ENCODE data around the gene MAPKAPK3. TPM values are rescaled to one million over a fixed set of nuclear protein-coding genes. Genes with fewer than 3 reads are reported as not detected.
"Not testable (repeated sequence)": the region's sequence is repeated elsewhere in the genome, so short reads cannot be mapped to it uniquely, and the experiment has no call there.

The MAPKAPK3 gene
- total RNA-seq, 8 experiments from 2014 or later, result 7.2 to 40.8 (median 17.8) TPM

DNA sequence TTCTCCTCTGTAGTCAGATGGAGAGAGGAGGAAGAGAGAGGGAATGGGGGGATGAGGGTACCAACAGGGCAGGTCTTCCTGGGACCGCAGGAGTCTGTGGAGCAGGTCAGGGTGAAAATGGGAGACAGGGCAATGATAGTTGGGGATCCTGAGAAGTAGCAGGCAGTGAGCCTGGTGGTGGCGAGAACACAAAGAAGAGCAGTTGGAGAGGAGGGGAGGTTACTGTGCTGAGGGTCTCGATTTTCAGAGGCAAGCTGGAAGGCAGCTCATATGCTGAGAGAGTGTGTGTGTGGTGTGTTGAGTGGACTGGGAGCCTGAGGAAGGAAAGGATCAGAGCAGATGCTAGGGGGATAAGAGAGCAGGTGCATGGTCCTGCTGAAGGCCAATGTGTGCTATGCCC is 55.7 kb downstream of the MAPKAPK3 start:
- Histone ChIP-seq H3K27ac (no peak overlapping the region), H3K4me3 (no peak overlapping the region), H3K4me1 (replicated peaks in 1 of 2) (peaks cover 0 to 13% of the 10 kb centered on the region in 2 donors)
- in situ Hi-C loops (cut with MboI; ENCODE audit: low pct_unique_long_range_greater_than_20kb in 2 of 9, low sequenced_read_pairs in 9 of 9, unreplicated experiment in 9 of 9), result loop anchor here in 1 of 9 experiments (25.0 kb wide), 1 partner anchor 690 kb away; no protein-coding TSS in a partner anchor
- ATAC-seq (replicated peaks in 6 of 8), result no peak
- 68 to 100% (median 83%) methylated on average over 1 to 3 of the region's 3 CpGs; no CpG with 5 or more reads in 4 of the 10 experiments for WGBS, 10 experiments

- H3K27ac ChIP-seq, result no peak overlapping the region
- WGBS, 10 experiments, result 20 to 60% (median 20%) methylated on average over 1 to 3 of the region's 3 CpGs; no CpG with 5 or more reads in 5 of the 10 experiments
- H3K4me1 ChIP-seq (replicated peaks in 1 of 2), result peaks cover 0 to 13% of the 10 kb centered on the region in 2 donors
- no peak for ATAC-seq (replicated peaks in 6 of 8)
- in situ Hi-C loops (cut with MboI; ENCODE audit: low pct_unique_long_range_greater_than_20kb in 2 of 9, low sequenced_read_pairs in 9 of 9, unreplicated experiment in 9 of 9), result loop anchor here in 1 of 9 experiments (25.0 kb wide), 1 partner anchor 688 kb away; no protein-coding TSS in a partner anchor
- H3K4me3 ChIP-seq, result peak overlapping the region in 3 of 5 donors; percentile 61 to 97 (median 76)
These were observed 57.0 kb downstream of the MAPKAPK3 start for GRCh38 chr3:50673931-50674330.

GRCh38 chr3:50674349-50675178 is 57.6 kb downstream of the MAPKAPK3 start, which contains the start of gene DOCK3:
Gene DOCK3 (plus strand): TSS chr3:50674927. CDS start chr3:50675264, 337 bp downstream.
- peak; percentile 85 to 93 (median 86) for ATAC-seq (replicated peaks in 6 of 8)
- 8 to 56% (median 12%) methylated on average over 5 to 19 of the region's 89 CpGs; no CpG with 5 or more reads in 6 of the 10 experiments for WGBS, 10 experiments
- Histone ChIP-seq H3K4me3 (peak within 1 kb of the TSS; percentile 61 to 97 (median 71)), H3K27ac (peak within 1 kb of the TSS; percentile 77 to 84), H3K4me1 (replicated peaks in 1 of 2) (peaks cover 0 to 13% of the 10 kb centered on the region in 2 donors)
- in situ Hi-C loops (cut with MboI; ENCODE audit: low pct_unique_long_range_greater_than_20kb in 2 of 9, low sequenced_read_pairs in 9 of 9, unreplicated experiment in 9 of 9), result loop anchor here in 1 of 9 experiments (25.0 kb wide), 1 partner anchor 688 kb away; no protein-coding TSS in a partner anchor

DNA sequence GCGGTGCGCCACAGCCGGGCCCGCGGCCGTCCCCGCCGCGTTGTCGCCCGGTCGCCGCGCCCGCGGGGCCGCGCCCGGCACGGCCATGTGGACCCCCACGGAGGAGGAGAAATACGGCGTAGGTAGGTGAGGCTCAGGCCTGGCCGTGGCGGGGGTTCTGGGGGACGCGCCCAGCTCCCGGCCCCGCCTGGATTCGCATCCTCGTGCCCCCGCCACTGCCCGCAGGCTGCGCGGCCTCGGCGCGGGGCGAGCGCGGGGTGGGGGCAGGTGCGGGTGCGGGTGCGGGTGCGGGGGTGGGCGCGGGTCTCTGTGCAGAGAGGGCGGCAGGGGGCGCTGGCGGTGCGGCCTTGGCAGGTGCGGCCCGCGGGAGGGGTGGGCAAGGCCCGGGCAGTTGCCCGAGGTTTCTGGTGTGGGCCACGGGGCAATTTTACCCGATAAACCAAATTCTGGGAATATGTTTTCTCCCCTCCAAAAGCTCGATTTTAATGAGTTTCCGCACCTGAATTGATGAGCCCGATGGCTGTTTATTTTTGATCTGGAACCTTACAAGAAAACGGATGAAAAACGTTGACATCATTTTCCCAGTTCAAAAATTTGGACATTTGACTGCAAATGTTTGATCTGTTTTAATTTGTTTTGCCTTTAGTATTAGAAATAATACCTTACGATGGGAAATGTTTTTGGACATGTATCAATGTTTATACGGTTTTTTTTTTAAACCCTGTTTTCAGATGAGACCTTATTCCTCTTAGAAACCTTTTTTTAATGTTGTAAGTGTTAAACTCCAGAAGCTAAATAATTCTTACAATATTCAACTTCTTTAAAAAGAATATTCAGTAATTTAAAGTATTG is 58.5 kb downstream of the MAPKAPK3 start:
- WGBS, 10 experiments, result 0 to 26% (median 8%) methylated on average over 1 to 9 of the region's 65 CpGs
- in situ Hi-C loops (cut with MboI; ENCODE audit: low pct_unique_long_range_greater_than_20kb in 2 of 9, low sequenced_read_pairs in 9 of 9, unreplicated experiment in 9 of 9), result no loop called here

DNA sequence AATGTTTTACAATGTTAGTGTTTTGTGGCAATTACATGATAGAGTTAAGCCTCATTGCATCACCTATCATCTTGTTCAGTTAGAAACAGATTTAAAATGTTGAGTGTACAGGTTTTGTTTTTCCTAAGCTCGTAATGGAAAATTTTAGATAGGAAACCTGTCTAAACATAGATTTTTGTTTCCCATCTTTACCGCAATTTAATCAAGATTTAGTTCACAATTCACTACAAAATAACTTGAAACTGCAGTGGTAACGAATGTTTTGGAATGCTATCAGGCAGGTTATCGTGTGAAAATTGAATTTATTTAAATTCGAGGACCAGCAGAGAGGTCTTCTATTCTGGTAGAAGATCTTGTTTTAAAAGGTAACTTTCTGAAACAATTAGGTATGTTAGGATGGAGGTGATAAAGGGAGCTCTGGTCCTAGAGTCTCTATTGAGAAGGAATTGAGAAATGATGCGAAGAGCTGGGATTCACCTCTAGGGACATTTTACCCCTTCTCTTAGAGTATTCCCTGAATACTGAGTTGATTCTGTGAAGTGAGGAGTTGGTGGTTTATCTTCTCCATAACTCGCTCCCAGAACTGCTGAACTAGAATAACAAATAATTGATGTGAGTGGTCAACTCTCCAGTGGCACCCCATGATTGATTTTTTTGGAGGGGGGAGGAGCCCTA is 59.2 kb downstream of the MAPKAPK3 start:
- peaks cover 0 to 13% of the 10 kb centered on the region in 2 donors for H3K4me1 ChIP-seq (replicated peaks in 1 of 2)
- H3K27ac ChIP-seq, result no peak overlapping the region
- in situ Hi-C loops (cut with MboI; ENCODE audit: low pct_unique_long_range_greater_than_20kb in 2 of 9, low sequenced_read_pairs in 9 of 9, unreplicated experiment in 9 of 9), result no loop called here
- ATAC-seq (replicated peaks in 6 of 8), result no peak
- 33 to 90% (median 70%) methylated on average over 2 to 7 of the region's 7 CpGs for WGBS, 10 experiments
- peak overlapping the region; percentile 61 to 97 (median 71) for H3K4me3 ChIP-seq

More for the DNA sequence above, 58.5 kb downstream of the MAPKAPK3 start:
- Histone ChIP-seq H3K27ac (peak overlapping the region; percentile 77 to 84), H3K4me3 (peak overlapping the region; percentile 61 to 97 (median 71)), H3K4me1 (replicated peaks in 1 of 2) (peaks cover 0 to 13% of the 10 kb centered on the region in 2 donors)
- ATAC-seq (replicated peaks in 6 of 8), result peak; percentile 54 to 81 (median 75)

GRCh38 chr3:50687127-50687751 is 70.3 kb downstream of the MAPKAPK3 start:
- Histone ChIP-seq H3K4me3 (no peak overlapping the region), H3K27ac (no peak overlapping the region), H3K4me1 (replicated peaks in 1 of 2) (no peaks in the 10 kb centered on the region)
- peak in 7 of 8 experiments; percentile 23 to 75 (median 43) for ATAC-seq (replicated peaks in 6 of 8)
- in situ Hi-C loops (cut with MboI; ENCODE audit: low pct_unique_long_range_greater_than_20kb in 2 of 9, low sequenced_read_pairs in 9 of 9, unreplicated experiment in 9 of 9), result no loop called here
- WGBS, 10 experiments, result 63 to 96% (median 80%) methylated on average over 3 to 7 of the region's 7 CpGs

GRCh38 chr3:50687916-50688315 is 71.0 kb downstream of the MAPKAPK3 start:
- peak in 1 of 8 experiments; percentile 11 for ATAC-seq (replicated peaks in 6 of 8)
- H3K4me1 ChIP-seq (replicated peaks in 1 of 2), result no peaks in the 10 kb centered on the region
- in situ Hi-C loops (cut with MboI; ENCODE audit: low pct_unique_long_range_greater_than_20kb in 2 of 9, low sequenced_read_pairs in 9 of 9, unreplicated experiment in 9 of 9), result no loop called here
- H3K27ac ChIP-seq, result no peak overlapping the region
- 64 to 100% (median 100%) methylated on average over 1 to 2 of the region's 2 CpGs; no CpG with 5 or more reads in 2 of the 10 experiments for WGBS, 10 experiments
- no peak overlapping the region for H3K4me3 ChIP-seq

DNA sequence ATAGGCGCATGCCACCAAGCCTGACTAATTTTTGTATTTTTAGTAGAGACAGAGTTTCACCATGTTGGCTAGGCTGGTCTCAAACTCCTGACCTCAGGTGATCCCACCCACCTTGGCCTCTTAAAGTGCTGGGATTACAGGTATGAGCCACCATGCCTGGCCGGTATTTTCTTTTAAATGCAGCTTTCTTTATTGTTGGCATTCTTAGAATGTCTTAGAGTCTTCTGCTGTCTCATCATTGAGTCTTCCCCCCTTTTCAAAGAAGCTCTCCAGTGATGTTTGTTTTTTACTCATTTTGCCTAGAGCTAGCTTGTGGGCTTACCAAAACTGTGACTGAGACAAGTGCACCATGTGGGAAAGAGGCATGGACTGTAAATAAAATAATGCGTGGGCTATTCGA is 71.7 kb downstream of the MAPKAPK3 start:
- in situ Hi-C loops (cut with MboI; ENCODE audit: low pct_unique_long_range_greater_than_20kb in 2 of 9, low sequenced_read_pairs in 9 of 9, unreplicated experiment in 9 of 9); H3K4me1 ChIP-seq (replicated peaks in 1 of 2); H3K27ac ChIP-seq; ATAC-seq (replicated peaks in 6 of 8); H3K4me3 ChIP-seq: not testable (repeated sequence)
- 40 to 100% (median 94%) methylated on average over 1 to 3 of the region's 4 CpGs for WGBS, 10 experiments

DNA sequence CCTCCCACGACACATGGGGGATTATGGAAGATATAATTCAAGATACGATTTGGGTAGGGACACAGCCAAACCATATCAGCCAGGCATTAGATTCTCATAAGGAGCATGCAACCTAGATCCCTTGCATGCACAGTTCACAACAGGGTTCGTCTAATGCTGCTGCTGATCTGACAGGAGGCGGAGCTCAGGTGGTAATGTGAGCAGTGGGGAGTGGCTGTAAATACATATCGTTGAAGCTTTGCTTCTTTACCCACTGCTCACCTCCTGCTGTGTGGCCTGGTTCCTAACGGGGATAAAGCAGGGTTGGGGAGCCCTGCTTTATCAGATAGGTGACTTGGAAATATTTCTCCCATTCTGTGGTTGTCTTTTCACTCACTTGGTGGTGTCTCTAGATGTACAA is 72.6 kb downstream of the MAPKAPK3 start:
- 28 to 71% (median 51%) methylated on average over 3 to 6 of the region's 6 CpGs; no CpG with 5 or more reads in 5 of the 10 experiments for WGBS, 10 experiments
- in situ Hi-C loops (cut with MboI; ENCODE audit: low pct_unique_long_range_greater_than_20kb in 2 of 9, low sequenced_read_pairs in 9 of 9, unreplicated experiment in 9 of 9), result no loop called here
- ATAC-seq (replicated peaks in 6 of 8), result no peak
- Histone ChIP-seq H3K4me3 (no peak overlapping the region), H3K27ac (no peak overlapping the region), H3K4me1 (replicated peaks in 1 of 2) (no peaks in the 10 kb centered on the region)

DNA sequence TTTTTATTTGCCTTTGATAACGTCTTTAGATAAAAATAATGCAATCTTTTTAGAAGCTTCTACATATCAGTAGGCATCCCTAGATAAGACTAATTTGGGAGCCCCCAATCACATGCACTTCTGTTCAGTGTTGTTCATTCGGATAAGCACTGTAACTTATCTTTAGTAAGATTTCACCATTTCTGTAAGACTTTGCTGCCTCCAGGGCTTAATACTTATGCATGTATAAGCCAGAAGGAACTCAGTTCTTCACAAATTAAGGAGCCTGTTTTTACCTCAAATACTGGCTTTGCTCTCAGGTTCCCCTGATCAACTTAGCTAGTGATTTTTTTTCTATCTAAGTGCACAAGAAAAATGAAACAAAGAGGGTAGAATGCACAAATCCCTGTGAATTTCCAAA is 78.1 kb downstream of the MAPKAPK3 start:
- WGBS, 10 experiments, result 38 to 100% (median 91%) methylated on average over 1 to 2 of the region's 2 CpGs

GRCh38 chr3:50696276-50696675 is 79.3 kb downstream of the MAPKAPK3 start:
- H3K4me3 ChIP-seq, result no peak overlapping the region
- in situ Hi-C loops (cut with MboI; ENCODE audit: low pct_unique_long_range_greater_than_20kb in 2 of 9, low sequenced_read_pairs in 9 of 9, unreplicated experiment in 9 of 9), result no loop called here
- WGBS, 10 experiments, result 24 to 100% (median 93%) methylated on average over 1 to 3 of the region's 3 CpGs; no CpG with 5 or more reads in 1 of the 10 experiments
- no peak overlapping the region for H3K27ac ChIP-seq
- no peaks in the 10 kb centered on the region for H3K4me1 ChIP-seq (replicated peaks in 1 of 2)
- ATAC-seq (replicated peaks in 6 of 8), result peak in 1 of 8 experiments; percentile 15

More for the DNA sequence above, 78.1 kb downstream of the MAPKAPK3 start:
- ATAC-seq (replicated peaks in 6 of 8), result no peak
- in situ Hi-C loops (cut with MboI; ENCODE audit: low pct_unique_long_range_greater_than_20kb in 2 of 9, low sequenced_read_pairs in 9 of 9, unreplicated experiment in 9 of 9), result no loop called here
- Histone ChIP-seq H3K4me1 (replicated peaks in 1 of 2) (no peaks in the 10 kb centered on the region), H3K4me3 (no peak overlapping the region), H3K27ac (no peak overlapping the region)

- in situ Hi-C loops (cut with MboI; ENCODE audit: low pct_unique_long_range_greater_than_20kb in 2 of 9, low sequenced_read_pairs in 9 of 9, unreplicated experiment in 9 of 9), result no loop called here
- no peak for ATAC-seq (replicated peaks in 6 of 8)
- H3K27ac ChIP-seq, result no peak overlapping the region
- no peak overlapping the region for H3K4me3 ChIP-seq
- no peaks in the 10 kb centered on the region for H3K4me1 ChIP-seq (replicated peaks in 1 of 2)
- 51 to 100% (median 91%) methylated on average over 1 to 2 of the region's 2 CpGs for WGBS, 10 experiments
These were observed 81.3 kb downstream of the MAPKAPK3 start for GRCh38 chr3:50698269-50698668.

Measured in motor neuron (in vitro differentiated cells).